Amniotic stem cell (primary cell): ENCODE measurements around the gene MAP3K15.

ENCODE experiments used
- DNase-seq: peaks from one replicate; lab custom pipeline; 2025; lab: John Stamatoyannopoulos, UW

MAP3K15 gene

GRCh38 chrX:19343535-19344408, 171.5 kb downstream of the MAP3K15 start, which contains the start of gene PDHA1:
TSS of gene PDHA1 (plus strand) at chrX:19343927. CDS start at chrX:19344038, 111 bp downstream.
- peak; percentile 80 for DNase-seq

GRCh38 chrX:19343085-19343534, 172.2 kb downstream of the MAP3K15 start:
- no peak for DNase-seq

GRCh38 chrX:19342331-19342906, 172.9 kb downstream of the MAP3K15 start:
- DNase-seq: no peak

GRCh38 chrX:19334945-19335626, 180.2 kb downstream of the MAP3K15 start:
- DNase-seq: no peak

GRCh38 chrX:19332983-19333382, 182.3 kb downstream of the MAP3K15 start:
- DNase-seq: no peak

- no peak for DNase-seq
Observed at GRCh38 chrX:19331831-19332230, 183.5 kb downstream of the MAP3K15 start.

- no peak for DNase-seq
Observed at GRCh38 chrX:19326567-19326966, 188.7 kb downstream of the MAP3K15 start.
